HG03460 (cell line): Measurements from ENCODE around the gene TBC1D8.
A peak's percentile ranks its signal among the peaks of the same experiment; 100 is the strongest.

Experiments used
- ATAC-seq: cut with Tn5 transposase; IDR thresholded peaks from one replicate; pipeline ENCODE4 v1.9.1; 2021; ENCODE audit not compliant: unreplicated experiment

Gene TBC1D8

DNA sequence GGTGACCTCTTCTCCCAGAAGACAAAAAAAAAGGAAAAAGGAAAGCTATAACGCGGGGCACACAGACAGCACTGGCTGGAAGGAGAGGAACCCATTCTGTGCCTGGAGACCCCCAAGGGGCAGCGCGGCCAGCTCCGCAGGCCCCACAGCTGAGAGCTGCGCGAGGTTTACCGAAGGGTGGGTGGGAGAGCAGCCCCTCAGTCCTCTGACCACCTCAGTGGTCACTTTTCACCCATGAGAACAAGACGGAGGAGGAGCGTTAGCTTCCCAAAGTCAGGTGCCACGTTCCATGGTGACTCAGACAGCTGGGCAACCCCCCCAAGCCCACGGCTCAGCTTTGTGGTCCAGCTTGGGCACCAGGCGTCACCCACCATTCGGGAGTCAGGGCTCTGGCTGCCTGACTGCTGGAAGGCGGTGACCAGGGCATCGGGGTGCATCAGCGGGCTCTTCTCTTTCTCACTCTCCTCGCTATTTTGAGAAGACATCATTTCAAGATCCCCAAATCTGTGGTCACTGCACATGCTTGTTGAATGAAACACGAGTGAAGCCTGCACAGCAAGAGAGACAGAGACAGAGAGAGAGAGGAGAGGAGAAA is 113.9 kb downstream of the TBC1D8 start:
- no peak for ATAC-seq

DNA sequence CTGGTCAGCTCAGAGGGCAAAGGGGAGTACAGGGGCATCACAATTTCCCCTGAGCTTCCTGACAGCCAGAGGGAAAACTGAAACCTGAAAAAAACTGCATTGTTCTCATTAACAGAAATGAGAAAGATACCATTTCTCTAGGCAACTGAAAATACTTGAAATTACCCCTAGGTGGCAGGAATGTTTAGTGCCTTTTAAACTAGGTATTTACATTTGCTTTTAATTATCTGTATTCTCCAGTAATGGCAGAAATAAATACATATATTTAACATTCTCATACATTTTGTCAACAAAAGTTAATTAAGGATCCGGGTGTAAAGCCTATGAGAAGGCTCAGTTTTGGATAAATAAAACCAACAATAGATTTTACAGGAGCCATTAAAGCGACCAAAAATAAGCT is 114.6 kb downstream of the TBC1D8 start:
- no peak for ATAC-seq

DNA sequence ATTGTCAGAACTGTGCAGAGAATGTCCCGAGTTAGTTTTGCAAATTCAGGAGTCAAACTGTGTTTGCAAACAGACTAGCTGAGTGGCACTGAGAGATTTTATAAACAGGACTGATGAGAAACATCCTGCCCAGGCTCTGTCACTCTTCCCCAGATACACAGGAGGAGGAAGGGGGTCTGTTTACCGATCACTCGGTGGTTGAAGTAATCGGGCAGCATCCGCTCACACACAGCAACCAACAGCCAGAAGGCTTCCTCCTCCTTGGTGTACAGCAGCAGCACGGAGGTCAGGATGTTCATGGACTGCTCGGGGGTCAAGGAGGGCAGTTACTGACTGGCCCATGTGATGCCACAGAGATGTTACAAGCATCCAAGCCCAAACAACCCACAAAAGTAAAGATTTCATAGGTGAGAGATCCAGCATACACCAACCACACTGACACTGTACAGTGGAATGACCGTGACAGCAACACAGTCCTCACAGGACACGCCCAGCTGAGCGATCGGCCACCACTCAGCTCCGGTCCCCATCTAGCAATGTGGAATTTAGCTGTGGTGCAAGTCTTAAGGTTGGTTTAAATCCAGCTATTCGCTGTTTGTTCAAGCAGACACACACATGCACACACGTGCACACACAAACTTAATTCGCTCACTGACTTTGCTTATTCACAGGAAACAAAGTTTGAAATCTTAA is 119.0 kb downstream of the TBC1D8 start:
- no peak for ATAC-seq

DNA sequence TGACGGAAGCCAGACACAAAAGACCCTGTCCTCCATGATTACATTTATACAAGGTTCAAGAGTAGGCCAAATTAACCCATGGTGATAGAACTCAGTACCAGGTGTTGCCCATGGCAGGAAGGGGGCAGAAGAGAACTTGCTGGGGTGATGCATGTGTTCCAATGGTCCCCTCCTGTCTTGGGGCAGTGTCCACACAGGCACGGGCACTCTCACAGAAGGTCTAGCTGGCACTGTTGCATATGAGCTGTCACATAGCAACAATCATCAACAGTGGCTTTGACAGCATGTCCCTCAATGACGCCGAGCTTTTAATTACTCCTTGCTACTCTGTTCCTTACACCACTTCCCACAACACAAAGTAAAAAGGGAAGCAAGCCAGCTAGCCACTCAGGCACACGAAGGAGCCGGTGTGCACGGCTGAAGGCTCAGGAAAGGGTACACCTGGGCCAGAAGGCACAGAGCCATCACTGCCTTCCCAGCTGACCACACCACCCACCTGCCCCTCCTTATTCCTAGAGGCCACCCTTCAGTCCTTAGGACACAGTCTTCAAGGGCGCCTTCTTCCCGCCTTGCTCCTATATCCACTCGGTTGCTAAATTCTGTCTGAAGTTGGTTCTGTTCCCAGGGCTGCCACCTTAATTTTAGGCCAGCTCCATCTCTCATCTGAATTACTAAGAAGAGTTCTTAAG is 120.2 kb downstream of the TBC1D8 start:
- ATAC-seq: no peak

DNA sequence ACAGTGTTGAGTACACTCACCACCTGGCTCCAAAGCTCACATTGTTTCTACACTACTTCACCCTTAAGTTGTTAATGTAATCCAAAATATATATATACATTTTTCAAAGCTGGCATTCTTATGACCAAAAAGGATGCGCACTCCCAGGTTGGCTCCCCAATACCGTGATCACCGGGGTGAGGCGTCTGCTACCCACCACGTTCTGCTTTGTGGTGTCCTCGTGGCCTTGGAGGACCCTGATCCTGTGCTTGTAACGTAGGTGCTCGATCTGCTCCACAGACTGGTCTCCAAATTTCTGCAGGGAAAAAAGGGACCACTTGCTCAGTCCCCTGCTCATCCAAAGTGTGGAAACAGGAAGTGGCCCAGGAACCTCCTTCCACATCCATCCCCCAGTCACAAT is 123.3 kb downstream of the TBC1D8 start:
- ATAC-seq: no peak

DNA sequence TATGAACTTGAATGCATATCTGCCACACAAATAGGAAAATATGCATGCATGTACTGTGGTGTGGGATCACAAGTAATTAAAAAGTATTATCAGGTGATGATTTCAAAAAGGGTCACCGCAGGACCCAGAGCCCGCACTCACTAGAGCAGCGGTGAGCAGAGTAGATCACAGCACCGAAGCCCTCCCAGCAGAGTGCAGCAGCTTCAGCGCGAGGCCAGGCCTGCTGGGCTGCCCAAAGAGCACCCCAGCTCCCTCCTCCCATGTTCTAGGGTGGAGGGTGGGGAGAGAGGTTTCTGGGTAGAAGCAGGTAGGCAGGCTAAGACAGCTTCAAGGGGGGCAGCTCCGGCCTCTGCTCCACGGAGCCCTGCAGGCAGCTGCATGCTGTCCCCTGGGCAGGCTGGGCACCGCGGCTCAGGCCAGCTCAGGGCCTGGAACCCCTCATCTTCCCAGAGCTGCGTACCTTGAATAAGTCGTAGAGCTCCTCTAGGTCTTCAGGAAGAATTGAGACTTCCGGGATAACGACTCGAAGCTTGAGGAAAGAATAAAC is 124.2 kb downstream of the TBC1D8 start:
- ATAC-seq: no peak

DNA sequence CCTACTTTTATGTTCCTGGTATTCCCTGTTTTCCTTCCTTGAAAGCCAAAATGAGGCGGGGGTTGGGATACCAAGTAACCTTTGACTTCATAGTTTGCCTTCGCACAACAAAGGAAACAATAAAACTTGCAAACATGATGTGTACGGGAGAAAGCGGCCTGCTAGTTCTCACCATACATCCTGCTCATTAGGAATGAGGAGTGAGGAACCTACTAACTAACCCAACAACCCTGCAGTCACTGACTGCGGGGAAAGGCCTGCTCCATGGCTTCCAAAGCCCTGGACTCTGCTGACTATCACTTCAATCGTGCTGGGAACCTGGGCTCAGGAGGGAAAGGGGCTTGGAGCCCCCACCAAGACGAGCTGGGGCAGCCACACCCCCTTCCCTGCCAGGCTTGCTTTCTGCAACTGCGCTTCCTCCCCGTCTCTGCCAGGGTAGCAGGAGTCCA is 124.9 kb downstream of the TBC1D8 start:
- no peak for ATAC-seq

DNA sequence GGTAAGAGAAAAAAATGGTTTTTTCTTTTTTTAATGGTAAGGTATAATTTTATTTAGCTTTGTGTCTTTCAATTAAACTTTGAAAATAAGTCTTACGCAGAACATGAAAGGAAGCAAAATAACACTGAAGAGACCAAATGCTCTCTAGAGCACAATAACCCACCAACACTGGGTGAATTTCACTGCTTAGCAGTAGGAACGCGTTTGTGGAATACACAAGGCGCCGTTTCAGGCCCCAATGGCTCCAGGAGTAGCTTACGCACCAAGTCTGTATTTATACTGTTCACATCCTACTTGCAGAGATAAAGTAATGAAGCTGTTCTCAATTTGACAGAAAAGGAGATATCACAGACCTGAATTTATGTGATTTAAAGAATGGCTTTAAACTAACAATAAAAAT is 125.6 kb downstream of the TBC1D8 start:
- no peak for ATAC-seq

DNA sequence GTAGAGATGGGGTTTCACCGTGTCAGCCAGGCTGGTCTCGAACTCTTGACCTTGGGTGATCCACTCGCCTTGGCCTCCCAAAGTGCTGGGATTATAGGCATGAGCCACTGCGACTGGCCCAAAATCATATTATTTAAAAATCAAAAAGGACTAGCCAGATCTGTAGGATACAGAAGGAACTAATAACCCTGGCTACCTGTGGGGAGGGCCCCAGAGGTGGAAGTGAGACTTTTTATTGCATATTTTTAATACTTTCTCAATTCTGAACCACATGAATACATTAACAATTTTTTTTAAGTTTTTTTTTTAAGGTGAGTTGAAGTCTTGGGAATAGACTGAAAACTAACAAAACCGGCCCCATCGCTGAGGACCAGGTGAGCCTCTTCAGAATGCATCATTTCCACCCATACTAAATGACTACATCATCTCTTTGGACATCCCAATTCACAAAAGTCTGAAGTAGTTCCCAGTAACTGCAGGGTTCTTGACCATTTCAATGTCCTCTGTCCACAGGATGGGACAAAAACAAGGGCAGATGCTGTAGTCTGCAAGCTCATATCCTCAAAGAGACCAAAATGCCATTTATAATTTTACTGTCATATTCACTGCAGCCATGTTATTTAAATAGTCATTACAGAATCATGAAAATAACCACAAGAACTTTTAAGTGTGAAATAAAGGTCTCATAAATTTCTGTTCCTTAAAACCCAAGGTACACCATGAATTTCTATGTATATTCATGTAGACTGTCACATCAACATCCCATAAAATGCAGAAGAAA is 127.7 kb downstream of the TBC1D8 start:
- ATAC-seq: no peak

DNA sequence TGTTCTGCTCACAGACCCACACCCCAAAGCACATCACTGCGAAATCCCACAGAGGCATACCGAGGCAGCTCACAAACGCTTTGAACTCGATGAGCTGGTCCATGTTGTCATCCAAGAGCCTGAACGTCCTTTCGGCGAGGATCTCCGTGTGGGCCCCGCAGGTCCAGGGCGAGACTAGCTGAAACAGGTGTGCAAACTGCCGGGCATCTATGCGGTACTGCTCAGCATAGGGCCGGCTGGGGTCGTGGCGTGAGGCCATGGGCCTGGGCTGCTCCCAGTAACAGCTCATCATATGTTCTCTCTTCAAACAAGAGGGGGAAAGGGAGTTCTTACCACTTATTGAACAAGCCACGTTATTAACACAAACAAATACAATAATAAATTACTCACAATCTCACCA is 129.0 kb downstream of the TBC1D8 start:
- ATAC-seq: no peak

DNA sequence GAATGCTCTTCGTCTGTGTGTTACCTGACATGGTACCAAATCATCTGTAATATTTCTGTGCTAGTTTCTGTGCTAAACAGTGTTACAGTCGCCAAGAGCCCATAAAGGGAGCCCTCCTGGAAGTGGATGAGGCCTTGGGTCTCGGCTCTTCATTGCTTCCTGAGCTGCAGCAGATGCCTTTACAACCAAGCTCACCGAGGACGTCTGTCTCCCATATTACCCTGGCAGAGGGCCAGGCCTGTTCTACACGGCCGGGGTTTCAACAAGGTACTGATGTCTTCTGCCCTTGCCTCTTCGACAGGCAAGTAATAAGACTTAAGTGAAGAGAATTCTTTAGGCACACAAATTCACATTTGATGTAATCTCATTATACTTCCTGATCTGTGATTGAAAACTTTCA is 132.2 kb downstream of the TBC1D8 start:
- no peak for ATAC-seq

DNA sequence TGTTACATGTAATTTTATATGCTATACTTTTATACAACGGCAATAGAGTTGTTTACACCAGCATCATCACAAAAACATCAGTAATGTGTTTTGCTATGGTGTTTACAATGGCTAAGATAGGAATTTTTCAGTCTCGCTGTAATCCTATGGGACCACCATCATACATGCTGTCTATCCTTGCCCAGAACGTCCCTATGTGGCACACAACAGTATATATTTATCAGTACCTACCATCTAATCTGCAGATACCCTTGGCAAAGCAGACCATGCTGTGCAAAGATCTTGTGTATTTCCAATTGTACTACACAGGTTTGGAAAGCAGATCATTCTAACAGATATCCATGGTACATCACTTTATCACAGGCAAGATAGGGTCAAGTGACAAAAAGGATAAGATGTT is 133.8 kb downstream of the TBC1D8 start:
- ATAC-seq: no peak

DNA sequence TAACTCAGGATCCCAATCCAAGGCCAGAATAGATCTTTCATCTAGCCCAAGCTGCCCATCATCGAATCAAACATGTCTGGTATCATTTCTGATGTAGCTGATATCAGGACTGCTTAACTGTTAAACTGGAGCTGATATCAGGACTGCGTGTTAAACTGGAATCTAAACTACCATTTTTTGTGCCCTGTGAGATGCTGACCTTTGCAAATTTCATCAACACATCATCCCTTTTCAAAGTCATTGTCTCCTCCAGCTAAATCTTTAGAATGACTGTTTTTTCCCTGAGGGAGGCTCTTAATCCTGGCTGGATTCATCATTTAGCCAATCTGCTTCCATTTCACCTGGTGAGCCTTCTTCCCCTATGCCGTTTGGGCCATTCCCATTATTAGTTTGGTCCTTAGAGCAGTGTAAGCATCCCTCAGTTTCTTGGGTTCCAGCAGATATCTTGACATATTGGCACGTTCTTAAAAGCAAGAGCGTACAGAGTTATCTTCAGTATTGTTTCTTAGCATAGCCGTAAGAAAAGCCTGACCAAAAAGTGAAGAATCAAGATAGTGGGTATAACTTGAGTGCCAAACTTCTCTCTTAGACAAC is 136.8 kb downstream of the TBC1D8 start:
- ATAC-seq: no peak

DNA sequence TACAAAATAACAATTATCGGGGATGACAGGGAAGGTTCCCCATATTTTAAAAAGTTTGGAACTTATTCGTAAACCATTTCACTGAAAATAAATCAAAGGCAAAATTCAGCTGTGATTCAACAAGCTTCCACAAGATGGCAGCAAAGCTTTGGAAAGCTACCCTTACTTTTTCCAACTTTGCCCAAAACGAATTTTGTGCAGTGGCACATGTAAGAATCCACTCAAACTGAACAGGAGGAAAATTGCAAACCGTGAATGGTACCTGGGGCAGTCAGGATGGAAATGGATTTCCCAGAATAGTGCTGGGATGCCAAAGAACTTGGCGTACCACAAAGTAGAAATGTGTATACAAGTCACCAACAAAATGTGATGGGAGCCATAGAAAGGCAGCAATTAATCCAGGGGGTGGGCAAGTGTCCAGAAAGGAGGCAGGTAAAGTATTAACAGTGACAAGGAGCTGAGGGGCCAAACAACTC is 138.4 kb downstream of the TBC1D8 start:
- no peak for ATAC-seq

DNA sequence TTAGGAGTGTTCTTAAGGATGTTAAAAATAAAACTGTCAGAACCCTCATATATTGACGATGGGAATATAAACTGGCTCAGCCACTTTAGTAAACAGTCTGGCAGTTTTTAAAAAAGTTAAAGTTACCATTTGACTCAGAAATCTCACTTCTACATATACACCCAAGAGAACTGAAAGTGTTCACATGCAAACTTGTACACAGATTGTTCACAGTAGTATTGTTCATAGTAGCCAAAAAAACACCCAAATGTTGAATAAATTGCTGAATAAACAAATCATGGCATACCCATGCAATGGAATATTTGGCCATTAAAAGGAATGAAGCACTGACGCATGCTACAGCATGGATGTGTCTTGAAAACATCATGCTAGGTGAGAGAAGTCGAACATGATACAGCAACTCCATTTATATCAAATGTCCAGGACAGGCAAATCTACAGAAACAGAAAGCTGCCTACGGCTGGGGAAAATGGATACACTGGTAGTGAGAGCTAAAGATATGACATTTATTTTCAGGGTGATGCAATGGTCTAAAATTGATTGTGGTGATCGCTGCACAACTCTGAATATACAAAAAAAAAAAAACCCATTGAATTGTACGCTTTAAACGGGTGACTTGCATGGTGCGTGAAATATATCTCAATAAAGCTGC is 139.0 kb downstream of the TBC1D8 start:
- ATAC-seq: peak; percentile 88

DNA sequence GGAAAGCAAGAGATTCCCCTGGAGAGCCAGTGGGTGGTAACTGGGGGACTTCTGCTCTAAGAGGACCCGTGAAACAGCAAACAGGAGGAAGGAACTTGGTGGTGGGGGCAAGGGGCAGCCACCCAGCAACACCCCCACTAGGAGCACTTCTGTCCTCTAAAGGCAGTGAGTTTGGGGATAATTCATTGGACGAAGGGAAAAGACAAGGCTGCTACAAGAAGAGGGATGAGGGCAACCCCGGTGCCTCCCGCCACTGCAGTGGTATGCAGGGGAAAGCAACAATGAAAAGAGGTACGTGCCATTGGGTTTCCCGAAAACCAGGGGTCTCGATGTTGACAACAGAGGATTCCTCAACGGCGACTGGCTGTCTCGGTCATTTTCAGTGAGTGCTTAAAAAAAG is 140.0 kb downstream of the TBC1D8 start:
- no peak for ATAC-seq

DNA sequence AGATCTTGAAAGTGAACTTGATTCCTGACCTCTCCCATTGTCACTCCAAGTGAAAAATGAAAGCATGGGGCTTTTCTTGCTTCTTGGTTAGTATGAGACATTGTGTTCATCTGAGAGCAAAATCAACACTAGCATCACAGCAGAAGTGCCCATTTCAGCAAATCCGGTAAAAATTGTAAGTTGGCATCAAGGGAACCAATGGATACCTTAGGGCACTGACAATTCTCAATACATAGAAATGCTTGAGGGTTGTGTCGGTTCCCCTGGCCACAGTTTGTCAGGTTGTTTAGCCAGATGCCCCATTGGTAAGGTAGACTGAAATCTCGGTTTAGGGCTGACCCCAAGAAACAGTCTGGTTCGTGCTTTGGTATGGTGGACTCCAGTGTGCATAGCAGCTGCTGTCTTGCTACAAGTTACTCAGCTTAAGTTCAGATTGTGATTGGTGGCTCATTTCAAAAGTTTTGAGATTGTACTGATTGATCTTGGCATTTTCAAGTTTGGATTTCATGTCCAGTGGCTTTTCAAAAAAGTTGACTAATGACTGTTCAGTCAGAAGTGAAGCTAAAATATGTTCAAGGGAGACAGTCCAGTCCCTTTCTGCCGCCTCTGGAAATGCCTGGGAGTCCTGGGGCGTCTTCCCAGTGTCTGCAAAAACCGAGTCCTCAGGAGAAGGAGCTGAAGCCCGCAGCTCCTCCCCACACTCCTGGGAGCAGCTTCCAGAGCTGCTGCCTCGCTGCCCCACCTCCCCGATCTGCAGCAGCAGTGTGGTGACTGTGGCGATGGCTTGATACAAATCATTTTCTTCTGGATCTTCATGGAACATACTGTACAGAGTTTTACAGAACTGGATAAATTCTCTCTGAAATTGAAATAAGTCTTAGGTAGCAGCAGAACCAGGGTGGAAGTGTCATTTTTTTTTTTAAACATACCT is 143.5 kb downstream of the TBC1D8 start:
- ATAC-seq: no peak

DNA sequence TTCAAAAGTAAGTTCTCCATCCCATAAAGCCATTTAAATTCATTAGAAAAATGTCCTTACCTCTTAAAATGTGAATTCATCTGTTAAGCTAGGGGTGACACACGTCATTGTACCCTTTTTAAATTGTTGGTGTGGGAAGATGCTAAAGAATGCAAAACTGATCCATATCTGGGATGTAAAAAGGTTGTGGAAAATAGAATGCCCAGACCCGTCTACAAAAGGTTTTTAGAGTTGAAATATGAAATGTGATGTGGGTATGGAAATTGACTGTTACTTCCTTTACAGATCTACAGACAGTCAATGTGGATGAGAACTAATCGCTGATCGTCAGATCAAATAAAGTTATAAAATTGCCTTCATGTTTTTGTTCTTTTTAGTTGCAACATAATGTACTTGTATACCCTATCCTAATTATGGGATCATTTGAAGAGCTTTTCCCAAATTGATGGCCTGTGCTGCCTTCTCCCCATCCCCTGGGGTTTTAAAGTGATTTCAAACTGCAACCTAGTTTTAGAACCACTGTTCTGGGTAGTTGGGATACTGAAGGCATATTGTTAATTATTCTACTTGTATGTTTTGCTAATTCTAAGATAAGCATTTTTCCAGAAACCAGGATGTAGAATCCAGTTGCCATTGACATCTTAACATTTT is 145.0 kb downstream of the TBC1D8 start:
- no peak for ATAC-seq
